ENCODE results near the gene NPAS3. TPM values are rescaled to one million over a fixed set of nuclear protein-coding genes. Genes with fewer than 3 reads are reported as not detected.

NPAS3 gene
- total RNA-seq, 4 donors from 2014 or later: 0.13 to 1.1 (median 0.47) TPM; not detected in 1

DNA sequence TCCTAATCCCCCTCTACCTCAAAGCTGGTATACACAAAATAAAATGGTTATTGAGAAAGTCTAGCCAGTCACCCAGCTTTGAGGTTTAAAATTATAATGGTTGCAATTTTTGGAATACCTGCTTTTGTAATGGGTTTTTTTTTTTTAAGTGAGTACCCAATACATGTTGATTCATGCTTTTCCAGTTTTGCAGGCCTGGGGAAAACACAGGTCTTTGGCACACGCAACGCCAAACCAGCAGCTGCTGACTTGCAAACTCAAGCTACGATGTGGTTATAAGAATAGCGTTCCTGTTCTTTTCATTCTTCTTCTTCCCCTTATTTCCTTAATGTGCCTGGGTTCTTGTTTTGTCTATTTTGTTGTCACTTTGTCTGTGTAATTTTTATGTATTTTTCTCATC is 779.2 kb downstream of the NPAS3 start:
- WGBS, 2 donors: 36 to 44% methylated on average over 4 of the region's 4 CpGs
- Histone ChIP-seq H3K9me3 (no peaks in the 10 kb centered on the region), H3K4me3 (no peak overlapping the region), H3K36me3 (no peaks in the 10 kb centered on the region), H3K27ac (no peak overlapping the region), H3K27me3 (no peaks in the 10 kb centered on the region), H3K4me1 (peaks cover 0 to 19% (median 0%) of the 10 kb centered on the region in 3 donors)
- DNase-seq: no peak
- intact Hi-C loops (cut with DNase I): no loop called here
- TF ChIP-seq POLR2A (IDR thresholded peaks at IDR 0.05): no peak
- TF ChIP-seq, protein P1, sequence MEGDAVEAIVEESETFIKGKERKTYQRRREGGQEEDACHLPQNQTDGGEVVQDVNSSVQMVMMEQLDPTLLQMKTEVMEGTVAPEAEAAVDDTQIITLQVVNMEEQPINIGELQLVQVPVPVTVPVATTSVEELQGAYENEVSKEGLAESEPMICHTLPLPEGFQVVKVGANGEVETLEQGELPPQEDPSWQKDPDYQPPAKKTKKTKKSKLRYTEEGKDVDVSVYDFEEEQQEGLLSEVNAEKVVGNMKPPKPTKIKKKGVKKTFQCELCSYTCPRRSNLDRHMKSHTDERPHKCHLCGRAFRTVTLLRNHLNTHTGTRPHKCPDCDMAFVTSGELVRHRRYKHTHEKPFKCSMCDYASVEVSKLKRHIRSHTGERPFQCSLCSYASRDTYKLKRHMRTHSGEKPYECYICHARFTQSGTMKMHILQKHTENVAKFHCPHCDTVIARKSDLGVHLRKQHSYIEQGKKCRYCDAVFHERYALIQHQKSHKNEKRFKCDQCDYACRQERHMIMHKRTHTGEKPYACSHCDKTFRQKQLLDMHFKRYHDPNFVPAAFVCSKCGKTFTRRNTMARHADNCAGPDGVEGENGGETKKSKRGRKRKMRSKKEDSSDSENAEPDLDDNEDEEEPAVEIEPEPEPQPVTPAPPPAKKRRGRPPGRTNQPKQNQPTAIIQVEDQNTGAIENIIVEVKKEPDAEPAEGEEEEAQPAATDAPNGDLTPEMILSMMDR (IDR thresholded peaks at IDR 0.05): no peak

DNA sequence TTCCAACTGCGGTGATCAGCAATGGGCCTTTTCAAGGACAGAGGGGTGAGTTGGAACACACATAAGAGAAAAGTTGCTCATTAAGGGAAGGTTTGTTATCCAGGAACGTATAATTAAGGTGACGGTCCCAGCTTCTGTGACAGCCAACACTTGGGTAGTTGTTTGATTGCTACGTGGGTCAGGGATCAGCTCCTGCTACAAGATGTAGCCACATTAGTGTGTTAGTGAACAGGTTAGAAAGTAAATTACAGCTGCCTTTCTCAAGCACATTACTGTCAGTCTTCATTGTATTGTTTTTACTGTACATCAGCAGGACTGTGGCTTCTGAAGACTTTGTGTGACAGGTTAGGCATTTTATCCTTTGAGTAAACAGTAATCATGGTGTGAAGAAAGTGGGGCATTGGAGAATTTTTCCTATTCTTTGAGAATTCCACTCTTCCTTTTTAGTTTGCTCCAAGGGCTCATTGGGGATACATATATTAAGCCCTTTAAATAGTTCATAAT is 781.7 kb downstream of the NPAS3 start:
- DNase-seq: no peak
- intact Hi-C loops (cut with DNase I): no loop called here
- H3K4me1 ChIP-seq: peaks cover 0 to 15% (median 0%) of the 10 kb centered on the region in 3 donors
- TF ChIP-seq, protein P1 (IDR thresholded peaks at IDR 0.05): no peak
- no peak for TF ChIP-seq POLR2A (IDR thresholded peaks at IDR 0.05)
- no peaks in the 10 kb centered on the region for H3K36me3 ChIP-seq
- 79 to 90% methylated on average over 4 of the region's 4 CpGs for WGBS, 2 donors
- no peak overlapping the region for H3K4me3 ChIP-seq
- no peaks in the 10 kb centered on the region for H3K27me3 ChIP-seq
- no peak overlapping the region for H3K27ac ChIP-seq
- no peaks in the 10 kb centered on the region for H3K9me3 ChIP-seq

DNA sequence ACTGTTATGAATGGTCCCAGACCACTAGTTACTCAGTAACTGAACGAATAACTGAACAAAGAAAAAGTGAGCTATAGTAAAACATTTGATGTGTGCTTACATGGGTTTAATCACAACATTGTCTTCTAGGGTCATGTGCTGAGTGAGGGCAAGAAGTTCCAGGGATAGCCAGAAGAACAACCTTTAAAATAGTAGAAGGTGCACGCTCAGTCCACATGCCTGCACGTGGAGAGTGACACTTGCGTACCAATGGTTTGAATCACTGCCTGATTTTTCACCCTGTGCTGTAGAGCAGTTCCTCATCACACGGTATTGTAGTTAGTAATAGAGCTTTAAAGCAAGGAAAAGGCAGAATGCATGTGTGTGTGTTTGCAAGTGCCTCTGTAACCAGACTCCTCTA is 788.0 kb downstream of the NPAS3 start:
- no peak for DNase-seq
- Histone ChIP-seq H3K4me1 (no peaks in the 10 kb centered on the region), H3K4me3 (no peak overlapping the region), H3K27me3 (no peaks in the 10 kb centered on the region), H3K36me3 (no peaks in the 10 kb centered on the region), H3K9me3 (no peaks in the 10 kb centered on the region), H3K27ac (no peak overlapping the region)
- 57 to 69% methylated on average over 5 of the region's 5 CpGs for WGBS, 2 donors
- intact Hi-C loops (cut with DNase I): no loop called here
- no peak for TF ChIP-seq POLR2A (IDR thresholded peaks at IDR 0.05)
- TF ChIP-seq, protein P1 (IDR thresholded peaks at IDR 0.05): no peak

DNA sequence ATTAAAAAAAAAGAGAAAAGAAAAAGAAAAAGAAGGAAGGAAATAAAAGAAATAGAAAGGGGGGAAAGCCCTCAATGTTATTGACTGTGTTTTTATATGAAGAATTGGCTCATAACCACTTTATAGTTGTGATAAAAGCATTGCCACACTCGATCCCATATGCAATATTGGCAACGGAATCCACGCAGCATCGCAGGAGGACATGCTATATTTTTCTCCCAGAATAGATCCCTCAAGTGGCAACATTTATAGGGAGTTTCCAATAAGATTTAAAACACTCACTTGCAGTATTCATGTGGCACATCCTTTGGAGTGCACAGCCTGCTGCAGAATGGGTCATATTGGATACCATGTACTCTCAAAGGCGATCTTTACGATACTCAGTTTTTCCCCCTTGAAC is 788.9 kb downstream of the NPAS3 start:
- WGBS, 2 donors: 61 to 72% methylated on average over 6 of the region's 6 CpGs
- Histone ChIP-seq H3K36me3 (no peaks in the 10 kb centered on the region), H3K27me3 (no peaks in the 10 kb centered on the region), H3K9me3 (no peaks in the 10 kb centered on the region), H3K27ac (no peak overlapping the region), H3K4me1 (no peaks in the 10 kb centered on the region), H3K4me3 (no peak overlapping the region)
- DNase-seq: no peak
- TF ChIP-seq, protein P1 (IDR thresholded peaks at IDR 0.05): no peak
- intact Hi-C loops (cut with DNase I): no loop called here

DNA sequence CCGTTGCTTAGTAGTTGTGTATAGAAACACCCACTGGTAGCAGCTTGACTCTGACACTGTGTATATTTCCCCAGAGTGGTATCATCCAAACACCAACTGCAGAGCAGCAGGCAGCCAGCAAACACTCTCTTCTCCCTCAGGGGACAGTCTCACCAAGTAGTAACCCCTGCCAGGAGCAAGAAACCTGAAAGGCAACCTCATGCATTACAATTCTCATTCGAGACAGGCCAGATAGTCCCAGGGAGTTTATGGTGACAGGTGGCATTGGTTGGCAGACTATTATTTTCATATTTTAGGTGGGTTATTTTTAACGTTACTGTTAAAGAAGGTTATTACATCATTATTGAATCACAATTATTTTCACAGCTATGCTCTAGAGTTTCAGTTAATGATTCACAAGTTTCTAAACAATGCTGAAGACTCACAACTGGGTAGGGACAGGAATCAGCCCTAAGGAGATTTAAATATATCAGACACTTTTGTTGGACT is 789.4 kb downstream of the NPAS3 start:
- no peaks in the 10 kb centered on the region for H3K4me1 ChIP-seq
- no peak for DNase-seq
- H3K27me3 ChIP-seq: no peaks in the 10 kb centered on the region
- no peak overlapping the region for H3K27ac ChIP-seq
- 26 to 60% methylated on average over 3 of the region's 3 CpGs for WGBS, 2 donors
- no peak for TF ChIP-seq POLR2A (IDR thresholded peaks at IDR 0.05)
- TF ChIP-seq, protein P1 (IDR thresholded peaks at IDR 0.05): no peak
- H3K4me3 ChIP-seq: no peak overlapping the region
- H3K9me3 ChIP-seq: no peaks in the 10 kb centered on the region
- no peaks in the 10 kb centered on the region for H3K36me3 ChIP-seq
- intact Hi-C loops (cut with DNase I): no loop called here
